SK-N-DZ (cell line): ENCODE results near the gene PHF8. TPM values are rescaled to one million over a fixed set of nuclear protein-coding genes. Genes with fewer than 3 reads are reported as not detected.

Experiments used
- DNase-seq: peaks from one replicate; pipeline ENCODE4 v3.0.0-alpha.2; 2015; ENCODE audit warnings: low spot score
- polyA plus RNA-seq, 2 experiments: library from polyadenylated mRNA; depleted of rRNA; stranded (reverse); fragments of >200 nt; gene quantifications; 2 replicates each; pipeline ENCODE4 v1.2.3, GENCODE V29; 2014

PHF8 gene
- 13.9 and 18.2 TPM in 2 replicates for polyA plus RNA-seq (2014; cell fraction: cytosol; rRNA removed)
- 12.8 and 64.0 TPM in 2 replicates for polyA plus RNA-seq (2014; cell fraction: nucleus; rRNA removed)

DNA sequence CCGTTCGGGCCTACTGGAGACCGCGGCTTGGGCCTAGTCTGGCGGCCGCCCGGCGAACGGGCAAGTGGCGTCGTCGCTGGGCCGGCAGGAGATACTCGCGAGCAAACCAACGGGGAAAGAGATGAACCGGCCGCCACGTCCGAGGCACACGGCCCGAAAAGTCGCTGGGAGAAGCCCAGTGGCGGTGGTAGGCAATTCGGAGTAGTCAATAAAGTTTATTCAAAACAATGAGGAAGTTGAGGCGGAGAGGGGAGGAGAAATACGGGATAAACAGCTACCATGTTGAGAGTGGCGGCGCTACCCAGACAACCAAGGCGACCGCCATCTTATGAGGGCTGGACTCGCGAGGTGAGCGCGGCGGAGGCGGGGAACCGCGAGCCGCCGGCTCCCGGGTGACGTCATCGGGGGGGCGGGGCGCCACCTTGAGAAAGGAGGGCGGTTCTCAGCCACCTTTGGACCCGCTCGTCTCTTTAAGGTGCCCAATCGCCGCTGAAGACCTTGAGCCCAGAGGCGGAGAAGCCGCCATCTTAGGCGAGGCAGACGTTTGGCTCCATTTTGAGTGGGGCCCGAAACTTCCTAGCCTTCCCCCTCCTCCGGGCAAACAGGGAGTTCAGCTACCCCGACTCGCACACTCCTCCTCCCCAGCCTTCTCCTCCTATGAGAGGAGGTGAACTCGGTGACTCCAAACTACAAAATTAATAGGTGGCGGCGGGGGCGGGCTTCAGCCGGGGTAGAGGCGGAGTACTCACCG is at the start of gene PHF8:
TSS of gene PHF8 (minus strand) at position 348 of the 751 bp plus-strand sequence. CDS start 1,745 bp downstream, outside the sequence.
- DNase-seq = peak; percentile 92

DNA sequence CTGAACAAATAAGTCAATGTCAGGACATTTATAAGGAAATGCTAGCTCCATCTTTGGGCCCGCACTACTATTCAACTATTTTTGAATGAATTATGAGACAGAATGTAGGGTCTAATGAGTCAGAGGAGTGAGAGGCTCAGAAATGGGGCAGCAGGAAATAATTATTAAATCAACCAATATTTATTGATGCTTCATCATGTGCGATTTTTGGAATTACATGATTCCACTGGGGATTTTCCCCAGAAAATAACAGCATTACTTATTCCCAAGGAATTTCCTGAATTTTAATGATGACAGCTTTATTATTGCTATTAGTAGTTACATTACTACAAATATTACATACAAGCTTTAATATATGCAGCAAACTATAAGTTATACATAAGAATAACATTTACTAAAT is 49.3 kb upstream of the PHF8 start:
- DNase-seq = no peak

DNA sequence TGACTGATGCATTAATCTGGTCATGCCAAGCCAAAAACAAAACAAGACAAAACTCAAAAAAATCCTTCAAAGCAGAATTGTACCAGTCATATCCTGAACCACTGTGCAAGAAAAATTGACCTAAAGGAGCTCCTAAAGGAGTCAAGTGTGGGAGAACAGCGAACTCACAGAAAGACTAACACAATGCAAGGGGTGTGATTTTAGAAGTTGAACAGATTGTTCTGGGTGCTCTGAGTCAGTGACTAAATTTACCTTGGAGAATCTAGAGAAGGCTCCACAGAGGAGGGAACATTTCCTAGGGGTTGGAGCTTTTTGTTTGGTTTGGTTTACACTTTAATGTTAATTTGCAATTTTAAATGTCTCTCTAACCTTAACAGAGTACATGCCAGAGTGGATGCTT is 48.9 kb upstream of the PHF8 start:
- no peak for DNase-seq

DNA sequence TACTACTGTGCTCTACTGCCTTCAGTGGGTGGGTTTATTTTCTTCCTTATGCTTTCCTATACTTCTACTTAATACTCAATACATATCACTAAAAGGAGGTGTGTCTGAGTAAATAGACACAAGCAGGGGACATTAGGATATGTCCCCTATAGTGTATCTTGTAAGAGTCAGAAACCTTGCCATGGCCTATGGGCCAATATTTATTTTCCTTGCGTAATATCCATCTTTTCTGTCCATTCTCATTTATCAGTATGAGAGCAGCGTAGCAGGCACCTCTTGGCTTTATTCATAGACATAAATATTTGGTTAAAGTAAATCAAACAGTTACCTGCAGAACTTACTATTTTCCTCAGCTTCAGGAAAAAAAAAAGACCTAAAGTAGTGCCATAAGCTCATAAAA is 46.6 kb upstream of the PHF8 start:
- DNase-seq = no peak

DNA sequence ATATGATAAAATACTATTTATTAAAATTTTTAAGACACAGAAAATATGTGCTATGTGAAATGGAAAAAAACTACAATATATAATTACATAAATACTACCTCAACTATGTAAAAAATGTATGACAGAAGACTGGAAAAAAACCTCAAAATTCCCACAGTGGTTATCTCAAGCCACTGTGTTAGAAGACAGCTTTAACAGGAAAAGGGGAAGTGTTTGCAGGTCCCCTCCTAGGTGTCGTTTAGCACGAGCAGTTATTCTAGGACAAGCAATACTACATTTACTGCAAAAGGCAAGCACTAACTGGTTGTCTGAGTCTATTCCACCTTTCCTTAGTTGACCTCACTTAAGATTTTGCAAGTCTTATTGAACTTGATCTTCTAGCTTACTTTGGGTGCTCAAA is 44.9 kb upstream of the PHF8 start:
- DNase-seq = no peak

DNA sequence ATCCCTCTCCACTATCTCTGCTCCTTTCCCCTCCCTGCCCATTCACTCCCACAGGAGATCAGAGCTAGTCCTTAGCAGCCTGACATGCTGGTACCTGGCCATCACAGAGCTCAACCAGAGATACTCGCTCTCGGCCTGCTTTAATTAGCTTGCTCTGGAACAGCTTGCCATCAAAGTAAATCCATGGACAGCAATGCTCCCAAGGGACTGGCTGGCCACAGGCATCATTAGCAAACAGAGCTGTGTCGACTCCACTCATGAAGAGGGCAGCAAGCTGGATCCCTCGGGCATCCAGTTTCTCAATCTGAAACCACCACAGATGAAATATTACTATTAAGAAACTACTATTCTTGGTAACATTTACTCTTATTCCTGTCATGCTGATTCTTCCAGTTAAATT is 43.4 kb upstream of the PHF8 start:
- peak; percentile 64 for DNase-seq

DNA sequence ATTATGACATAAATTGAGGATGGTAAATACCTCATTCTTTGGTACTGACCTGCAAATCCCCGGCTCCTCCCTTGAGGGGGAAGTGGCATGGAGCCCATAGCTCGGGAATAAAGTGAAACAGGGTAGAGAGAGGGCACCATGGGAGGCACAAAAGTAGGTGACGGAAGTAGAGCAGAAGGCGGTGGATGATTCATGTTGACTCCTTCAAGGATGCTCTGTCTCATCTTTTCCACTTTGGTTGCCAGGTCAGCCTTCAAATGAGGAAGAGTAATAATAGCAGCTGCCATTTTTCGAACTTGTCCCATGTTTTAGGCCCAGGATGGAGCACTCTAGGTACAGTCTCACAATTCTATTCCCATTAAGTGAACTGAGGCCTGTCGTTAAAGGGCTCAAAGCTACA is 41.4 kb upstream of the PHF8 start:
- DNase-seq = no peak

DNA sequence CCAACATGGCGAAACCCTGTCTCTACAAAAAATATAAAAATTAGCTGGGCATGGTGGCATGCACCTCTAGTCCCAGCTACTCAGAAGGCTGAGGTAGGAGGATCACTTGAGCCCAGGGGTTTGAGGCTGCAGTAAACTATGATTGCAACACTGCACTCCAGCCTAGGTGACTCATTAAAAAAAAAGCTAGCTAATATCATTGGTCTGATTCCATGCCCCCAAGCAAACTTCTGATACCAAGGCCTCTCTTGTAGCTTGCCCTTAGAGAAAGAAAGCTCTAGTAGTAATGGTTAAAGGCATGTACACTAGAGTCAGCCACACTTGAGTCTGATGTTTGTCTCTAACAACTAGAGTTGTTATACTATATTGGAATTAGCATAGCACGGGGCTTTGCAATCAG is 32.6 kb upstream of the PHF8 start:
- no peak for DNase-seq

DNA sequence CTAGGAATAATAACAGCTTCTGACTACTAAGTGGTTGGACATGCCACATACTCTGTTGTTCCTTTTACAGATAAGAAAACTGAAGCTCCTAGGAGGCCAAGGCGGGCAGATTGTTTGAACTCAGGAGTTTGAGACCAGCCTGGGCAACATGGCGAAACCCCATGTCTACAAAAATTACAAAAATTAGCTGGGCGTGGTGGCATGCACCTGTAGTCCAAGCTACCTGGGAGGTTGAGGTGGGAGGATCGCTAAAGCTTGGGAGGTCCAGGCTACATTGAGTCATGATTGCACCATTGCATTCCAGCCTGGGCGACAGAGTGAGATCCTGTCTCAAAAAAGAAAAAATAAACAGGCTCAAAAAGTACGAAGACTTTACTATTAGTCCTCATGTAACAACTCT is 30.6 kb upstream of the PHF8 start:
- DNase-seq = no peak

DNA sequence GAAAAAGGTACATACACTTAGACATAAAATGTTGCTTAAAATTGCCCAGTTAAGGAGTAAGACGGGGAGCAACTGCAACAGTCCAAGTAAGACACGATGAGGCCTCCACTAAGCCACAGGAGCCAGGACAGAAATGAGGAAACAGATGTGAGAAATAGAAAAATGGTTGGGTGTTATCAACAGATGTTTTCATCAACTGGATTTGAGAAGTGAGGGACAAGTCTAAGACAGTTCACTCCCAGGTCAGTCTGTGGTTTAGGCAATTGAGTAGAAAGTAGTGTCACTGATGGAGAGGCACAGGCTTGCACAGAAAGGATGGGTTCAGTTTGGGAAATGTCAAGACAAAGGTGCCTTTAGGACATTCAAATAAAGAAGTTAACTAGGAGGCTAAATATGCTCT is 23.5 kb upstream of the PHF8 start:
- no peak for DNase-seq

DNA sequence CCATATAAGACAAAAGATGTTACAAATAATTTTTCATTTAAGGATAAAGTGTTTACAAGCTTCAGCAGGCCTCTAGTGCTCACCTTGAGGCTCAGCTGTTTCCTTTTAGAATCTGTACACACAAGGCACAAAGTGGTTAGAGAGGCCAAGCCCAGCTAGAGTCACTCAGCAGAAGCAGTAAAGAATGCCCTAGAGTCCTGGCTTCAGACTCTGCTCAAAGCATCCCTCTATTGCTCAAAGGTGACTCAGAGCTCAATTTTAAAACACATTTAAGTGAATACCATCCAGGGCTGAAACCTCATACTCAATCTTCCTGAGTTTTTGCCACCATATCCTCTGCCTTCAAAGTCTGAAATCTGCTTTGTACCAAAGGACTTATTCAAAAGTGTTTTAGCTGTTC is 22.6 kb upstream of the PHF8 start:
- DNase-seq = no peak

DNA sequence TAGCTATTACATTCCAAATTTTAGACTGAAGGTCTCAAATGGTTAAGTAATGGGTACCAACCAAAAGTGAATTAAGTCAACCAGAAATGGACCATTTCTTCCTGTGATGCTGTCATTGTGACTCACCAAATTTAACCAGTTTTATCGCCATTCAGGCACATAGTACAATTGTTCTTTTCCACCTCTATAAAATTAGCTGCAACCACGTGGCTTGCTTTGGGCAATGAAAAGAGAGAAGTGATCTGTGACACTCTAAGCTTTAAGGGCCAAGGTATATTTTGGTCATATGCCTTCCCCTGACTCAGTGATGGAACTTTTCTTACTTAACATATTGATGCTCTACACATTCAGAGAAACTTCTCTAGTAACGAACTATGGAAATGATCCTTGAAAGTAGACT is 20.3 kb upstream of the PHF8 start:
- no peak for DNase-seq

DNA sequence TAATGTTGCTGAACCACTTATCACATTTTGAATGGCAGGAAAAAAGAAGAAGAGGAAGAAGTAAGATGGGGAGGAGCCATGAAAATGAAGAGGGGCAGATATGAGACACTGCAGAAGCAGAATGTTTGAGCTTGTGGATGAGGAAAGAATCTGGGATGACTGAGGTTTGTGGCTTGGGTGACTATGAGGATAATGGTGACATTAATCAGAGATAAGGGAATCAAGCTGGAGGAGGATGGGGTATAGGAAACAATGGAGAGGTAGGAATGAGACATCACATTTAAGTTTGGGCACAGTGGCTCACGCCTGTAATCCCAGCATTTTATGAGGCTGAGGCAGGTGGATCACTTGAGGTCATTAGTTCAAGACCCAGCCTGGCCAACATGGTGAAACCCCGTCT is 19.1 kb upstream of the PHF8 start:
- no peak for DNase-seq

DNA sequence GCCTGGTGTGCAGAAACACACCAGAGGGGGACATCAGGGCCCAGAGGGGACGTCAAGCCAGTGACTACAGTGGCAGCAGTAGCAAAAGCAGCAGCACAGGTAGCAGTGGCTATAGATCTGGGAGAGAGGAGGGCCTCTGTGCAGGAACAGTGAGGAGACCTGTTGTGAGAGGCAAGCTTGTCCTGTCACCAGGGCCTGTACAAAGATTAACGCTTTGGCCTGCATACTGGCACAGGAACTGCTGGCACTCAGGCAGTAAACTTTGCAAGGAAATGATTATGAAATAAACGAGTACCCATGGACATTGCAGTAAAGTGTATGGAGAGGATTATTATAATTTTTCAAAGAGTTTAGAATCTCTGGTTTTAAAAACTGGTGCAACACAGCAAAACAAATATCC is 5.5 kb upstream of the PHF8 start:
- no peak for DNase-seq

DNA sequence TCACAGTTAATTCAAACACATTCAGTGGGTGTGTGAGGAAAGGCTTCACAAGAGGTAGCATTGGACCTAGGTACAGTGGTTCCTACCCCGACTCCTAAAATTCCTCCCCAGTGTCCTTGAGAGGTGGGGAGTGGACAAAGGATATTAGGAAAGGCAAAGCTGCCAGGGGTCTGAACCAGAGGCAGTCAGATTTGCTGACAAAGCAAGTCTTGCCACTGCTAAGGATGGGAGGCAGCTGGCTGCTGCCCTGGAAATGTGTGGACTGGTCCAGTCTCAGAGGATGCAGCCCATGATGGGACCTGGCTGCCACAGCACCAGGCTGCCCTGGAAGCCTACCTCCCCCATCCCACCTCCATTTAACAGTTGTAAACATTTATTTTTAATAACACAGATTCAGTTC is 4.1 kb upstream of the PHF8 start:
- DNase-seq = no peak

DNA sequence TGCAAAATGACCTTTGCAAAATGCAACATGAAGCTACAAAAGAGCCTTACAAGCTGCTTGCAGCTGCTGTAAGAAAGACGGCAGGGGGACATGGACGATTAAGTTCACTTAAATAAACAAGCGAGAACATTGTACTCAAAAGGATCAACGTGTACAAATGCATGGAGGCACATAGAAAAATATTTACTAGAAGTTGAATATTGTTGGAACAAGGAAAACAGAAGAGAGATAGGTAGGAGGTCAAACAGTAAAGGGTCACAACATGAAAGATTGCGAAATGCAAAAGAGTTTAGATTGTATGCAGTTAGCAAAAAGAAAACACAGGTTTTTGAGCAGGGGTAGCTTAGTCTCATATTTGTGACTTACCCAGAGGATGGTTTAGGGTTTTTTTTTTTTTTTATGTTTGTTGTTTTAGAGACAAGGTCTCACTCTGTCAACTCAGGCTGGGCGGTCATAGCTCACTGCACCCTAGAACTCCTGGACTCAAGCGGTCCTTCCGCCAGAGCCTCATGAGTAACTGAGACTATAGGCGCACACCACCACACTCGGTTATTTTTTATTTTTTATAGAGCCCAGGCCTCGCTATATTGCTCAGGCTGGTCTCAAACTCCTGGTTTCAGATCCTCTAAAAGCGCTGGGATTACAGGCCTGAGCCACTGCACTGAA is 1.4 kb upstream of the PHF8 start:
- no peak for DNase-seq

DNA sequence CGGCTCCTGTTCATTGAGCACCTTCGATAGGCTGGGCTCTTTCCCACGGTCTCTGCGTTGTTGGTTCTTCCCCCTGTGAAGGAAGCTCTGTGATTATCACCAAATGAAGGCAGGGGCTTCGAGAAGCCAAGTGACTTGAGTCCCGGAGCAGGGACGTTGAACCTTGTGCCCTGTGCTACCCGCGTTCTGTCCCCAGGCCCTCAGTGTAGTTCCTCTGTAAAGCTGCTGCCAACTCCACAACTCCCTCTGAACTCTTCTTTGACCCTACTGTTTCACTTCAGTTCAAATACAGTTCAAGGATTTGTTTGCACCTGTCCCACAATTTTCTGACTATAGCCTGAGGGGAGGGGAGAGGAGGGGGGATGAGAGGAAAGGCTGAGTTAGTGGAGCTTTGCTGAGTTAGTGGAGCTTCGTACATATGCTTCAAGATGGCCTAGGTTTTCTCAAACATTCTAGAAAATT is 635 bp upstream of the PHF8 start:
- DNase-seq = no peak

DNA sequence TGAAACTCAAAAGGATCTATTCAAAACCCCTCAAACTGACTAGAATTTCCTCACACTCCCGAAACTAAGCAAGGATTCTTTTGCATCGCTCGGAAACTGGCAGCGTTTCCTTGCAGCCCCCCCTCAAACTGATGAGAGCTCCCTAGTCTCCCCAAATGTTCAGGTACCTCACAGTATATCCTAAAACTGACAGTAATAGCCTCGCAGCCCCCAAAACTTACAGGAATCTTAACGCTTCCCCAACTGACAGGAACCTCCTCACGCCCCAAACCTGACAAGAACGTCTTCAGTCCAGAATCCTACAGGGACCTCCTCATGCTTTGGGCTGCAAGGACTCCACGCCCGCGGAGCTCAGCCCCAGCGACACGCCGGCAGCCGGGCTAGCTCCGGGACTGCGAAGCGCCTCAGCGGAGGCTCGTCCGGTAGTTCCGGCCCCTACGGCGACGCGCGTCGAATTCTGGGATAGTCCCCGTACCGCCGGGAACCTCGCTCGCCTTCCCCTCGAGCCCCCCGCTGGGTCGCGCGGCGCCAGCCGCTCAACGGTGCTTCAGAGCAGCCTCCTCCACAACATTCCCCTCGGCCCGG is 640 bp downstream of the PHF8 start:
- peak; percentile 2 for DNase-seq

DNA sequence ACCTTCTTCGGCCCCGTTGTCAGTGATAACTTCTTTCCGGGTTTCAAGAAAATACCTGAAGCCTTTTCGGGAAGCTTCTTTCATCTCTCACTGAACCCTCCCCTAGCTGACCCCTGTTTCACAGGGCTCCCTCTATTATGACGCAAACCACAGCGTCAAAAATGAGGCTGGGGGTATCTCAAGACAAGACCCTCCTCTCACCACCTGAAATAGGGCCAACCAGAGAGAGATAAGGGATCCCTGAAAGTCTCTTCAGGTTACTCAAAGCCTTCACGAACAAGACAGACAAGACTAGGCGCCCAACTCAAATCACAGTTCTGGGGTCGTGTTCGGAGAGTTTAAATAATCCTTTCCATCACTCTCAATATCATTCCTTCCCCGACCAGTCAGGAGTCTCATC is 1.2 kb downstream of the PHF8 start:
- DNase-seq = no peak

DNA sequence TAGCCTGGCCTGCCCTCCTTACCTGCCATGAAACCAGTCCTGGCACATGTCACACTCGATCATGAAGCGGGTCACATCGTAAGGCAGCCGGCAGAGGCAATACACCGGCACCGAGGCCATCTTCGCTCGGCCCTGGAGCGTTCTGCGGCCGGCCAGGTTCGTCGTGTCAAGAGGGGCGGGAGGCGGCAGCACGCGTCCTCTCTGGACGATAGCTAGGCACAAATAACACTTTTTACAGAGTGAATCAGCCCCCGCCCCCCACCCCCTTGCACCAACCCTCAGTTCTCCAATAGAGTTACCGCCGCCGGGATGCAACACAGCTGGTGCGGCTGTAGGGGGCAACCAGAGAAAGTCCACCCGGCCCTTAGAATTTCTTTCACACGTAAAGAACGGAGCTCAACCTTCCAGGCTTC is 1.7 kb downstream of the PHF8 start:
- DNase-seq = peak; percentile 48

DNA sequence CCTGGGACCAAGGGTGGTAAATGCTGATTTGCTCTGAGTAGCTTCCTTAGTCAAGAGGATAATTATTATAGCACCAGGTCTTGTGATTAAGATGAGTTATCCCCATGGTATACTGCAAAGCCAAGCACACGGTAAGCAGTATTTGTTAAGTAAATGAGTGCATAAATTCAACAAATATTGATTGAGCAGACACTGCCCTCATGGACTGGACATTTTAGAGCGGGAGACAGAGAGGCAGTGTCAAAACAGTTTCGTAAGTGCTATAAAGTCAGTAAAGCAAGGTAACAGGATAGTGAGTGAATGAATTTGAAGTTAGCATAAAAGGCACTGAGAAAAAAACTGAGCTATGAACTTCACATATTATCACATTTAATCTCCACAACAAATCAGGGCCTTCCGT is 13.9 kb downstream of the PHF8 start:
- DNase-seq = no peak

DNA sequence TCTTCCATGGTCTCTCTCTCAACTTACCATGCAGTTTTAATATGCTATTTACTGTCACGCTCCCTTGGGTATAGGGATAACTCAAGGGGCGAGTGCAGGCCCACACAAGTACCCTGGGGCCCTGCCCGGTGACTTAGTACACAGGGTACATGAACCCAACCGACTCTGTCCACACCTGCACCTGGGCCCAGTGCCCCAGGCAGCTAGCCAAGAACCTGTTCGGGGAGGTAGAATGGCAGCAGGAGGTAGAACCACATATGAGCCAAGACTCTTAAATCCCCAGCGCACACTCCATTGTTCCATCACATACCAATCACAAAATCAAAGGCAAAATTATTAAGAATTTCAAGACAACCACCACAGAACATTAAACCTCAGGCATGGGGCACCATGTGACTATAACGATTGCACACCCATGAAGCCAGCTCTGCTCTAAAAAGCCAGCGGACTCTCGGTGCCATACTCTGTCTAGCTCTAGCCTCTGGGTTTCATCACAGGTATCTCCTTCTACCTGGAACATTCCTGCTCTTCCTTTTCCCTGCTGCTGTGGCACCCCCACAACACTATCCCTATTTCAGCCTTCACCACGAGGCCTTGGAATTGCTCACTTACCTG is 14.6 kb downstream of the PHF8 start:
- DNase-seq = no peak
